Gastrocnemius medialis (tissue), 4 donors: ENCODE data around the gene TBL1XR1. TPM values are rescaled to one million over a fixed set of nuclear protein-coding genes. Genes with fewer than 3 reads are reported as not detected.

ENCODE experiments used
- ATAC-seq, 2 donors: fragments of 150-250 bp; one replicate each; pipeline ENCODE4 v1.9.1; 2016
- DNase-seq, 2 donors: peaks; one replicate each; pipeline ENCODE4 v3.0.0-alpha.2; 2019
- H3K27ac ChIP-seq, 4 donors: fragments of 200-600 bp; sonication (generic); 1 replicate in 1 of 4; 2 replicates in 3 of 4; pipeline ENCODE4 v1.5.1; 2016 to 2018; ENCODE audit warnings: mild to moderate bottlenecking in 2 of 4, moderate library complexity in 1 of 4
- H3K27me3 ChIP-seq, 3 donors: fragments of 200-600 bp; sonication (generic) in 2 of 3; 1 replicate in 1 of 3; 2 replicates in 2 of 3; pipeline versions ENCODE4 v1.5.1 to v1.6.0; 2016 to 2019; ENCODE audit warnings: mild to moderate bottlenecking in 1 of 3, moderate library complexity in 1 of 3
- H3K36me3 ChIP-seq, 2 donors: fragments of 200-600 bp; sonication (generic) in 1 of 2; one replicate each; pipeline ENCODE4 v1.5.1; 2017 to 2018
- H3K4me1 ChIP-seq, 2 donors: fragments of 200-600 bp; sonication (generic) in 1 of 2; one replicate each; pipeline ENCODE4 v1.5.1; 2016 to 2017; ENCODE audit warnings: mild to moderate bottlenecking in 2 of 2
- H3K4me3 ChIP-seq, 4 donors: fragments of 200-600 bp; sonication (generic) in 3 of 4; 1 replicate in 1 of 4; 2 replicates in 3 of 4; pipeline ENCODE4 v1.5.1; 2016 to 2019; ENCODE audit warnings: mild to moderate bottlenecking in 2 of 4
- H3K9me3 ChIP-seq, 3 donors: fragments of 200-600 bp; sonication (generic) in 2 of 3; 1 replicate in 1 of 3; 2 replicates in 2 of 3; pipeline ENCODE4 v1.5.1; 2016 to 2019
- POLR2A ChIP-seq, 2 donors: fragments of 450-650 bp; IDR thresholded peaks; one replicate each; pipeline ENCODE4 v1.6.1; 2017; ENCODE audit warnings: antibody characterized with exemption in 2 of 2, mild to moderate bottlenecking in 2 of 2, moderate library complexity in 2 of 2
- in situ Hi-C, 4 donors: fragments of 200-750 bp; cut with MboI; loops; one replicate each; pipeline versions ENCODE4 v1.15.0 to v1.8.0; 2017; ENCODE audit warnings: low sequenced_read_pairs in 4 of 4
- intact Hi-C: fragments of 100-400 bp; cut with DNase I; formaldehyde crosslinking; loops from one replicate; pipeline ENCODE4 v1.15.1; 2023; ENCODE audit warnings: low total_unique reads
- total RNA-seq, 4 donors: library from RNA; depleted of rRNA; stranded (reverse); fragments of >200 nt; gene quantifications; one replicate each; pipeline versions ENCODE4 v1.1.0 to v1.2.3, GENCODE V29; 2016
- TF ChIP-seq, protein P1 (sequence below), 5 experiments: fragments of 450-650 bp in 3 of 5; fragments of 200-600 bp in 2 of 5; sonication (generic) in 2 of 5; IDR thresholded peaks in 4 of 5; conservative IDR thresholded peaks in 1 of 5; 1 replicate in 4 of 5; 2 replicates in 1 of 5; pipeline ENCODE4 v1.5.1; 2016 to 2019; ENCODE audit warnings: antibody characterized with exemption in 5 of 5, mild to moderate bottlenecking in 3 of 5, moderate library complexity in 3 of 5

The TBL1XR1 gene
- total RNA-seq, 4 donors from 2014 or later = 35.9 to 77.8 (median 49.2) TPM

DNA sequence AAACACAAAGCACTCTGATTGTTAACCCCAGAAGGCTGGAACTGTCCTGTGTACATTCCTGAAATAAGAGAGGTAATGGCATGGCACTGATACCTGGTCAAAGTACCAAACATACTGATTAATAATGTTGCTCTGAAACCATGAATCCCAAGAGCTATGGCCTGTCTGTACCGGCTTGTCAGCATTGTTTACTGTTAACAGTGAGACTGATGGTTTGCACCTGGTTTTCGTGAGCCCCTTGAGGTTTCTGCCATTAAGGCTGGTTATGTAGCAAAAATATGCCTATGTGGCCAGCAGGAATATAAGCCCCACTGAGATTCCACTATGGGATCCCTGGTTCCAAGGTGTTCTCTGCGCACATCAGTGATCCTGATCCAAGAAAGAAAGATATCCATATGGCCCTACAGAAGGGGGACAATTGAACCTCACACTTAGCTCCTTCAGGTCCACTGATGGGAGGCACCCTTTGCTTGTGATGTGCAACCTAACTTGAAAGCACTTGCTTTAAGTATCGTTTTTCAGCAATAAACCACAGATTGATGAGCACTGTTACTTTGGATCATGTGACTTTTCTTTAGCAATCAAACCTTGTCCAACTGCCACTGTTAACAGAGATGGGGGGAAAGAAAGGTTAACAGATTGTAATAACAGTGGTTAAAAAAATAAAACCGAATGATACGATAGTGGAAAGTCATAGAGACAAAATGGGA is 65.2 kb downstream of the TBL1XR1 start:
- in situ Hi-C loops = no loop called here
- TF ChIP-seq, protein P1, sequence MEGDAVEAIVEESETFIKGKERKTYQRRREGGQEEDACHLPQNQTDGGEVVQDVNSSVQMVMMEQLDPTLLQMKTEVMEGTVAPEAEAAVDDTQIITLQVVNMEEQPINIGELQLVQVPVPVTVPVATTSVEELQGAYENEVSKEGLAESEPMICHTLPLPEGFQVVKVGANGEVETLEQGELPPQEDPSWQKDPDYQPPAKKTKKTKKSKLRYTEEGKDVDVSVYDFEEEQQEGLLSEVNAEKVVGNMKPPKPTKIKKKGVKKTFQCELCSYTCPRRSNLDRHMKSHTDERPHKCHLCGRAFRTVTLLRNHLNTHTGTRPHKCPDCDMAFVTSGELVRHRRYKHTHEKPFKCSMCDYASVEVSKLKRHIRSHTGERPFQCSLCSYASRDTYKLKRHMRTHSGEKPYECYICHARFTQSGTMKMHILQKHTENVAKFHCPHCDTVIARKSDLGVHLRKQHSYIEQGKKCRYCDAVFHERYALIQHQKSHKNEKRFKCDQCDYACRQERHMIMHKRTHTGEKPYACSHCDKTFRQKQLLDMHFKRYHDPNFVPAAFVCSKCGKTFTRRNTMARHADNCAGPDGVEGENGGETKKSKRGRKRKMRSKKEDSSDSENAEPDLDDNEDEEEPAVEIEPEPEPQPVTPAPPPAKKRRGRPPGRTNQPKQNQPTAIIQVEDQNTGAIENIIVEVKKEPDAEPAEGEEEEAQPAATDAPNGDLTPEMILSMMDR (IDR thresholded peaks at IDR 0.05 in 4 of 5, conservative IDR thresholded peaks at IDR 0.05 in 1 of 5) = no peak
- TF ChIP-seq POLR2A (IDR thresholded peaks at IDR 0.05) = no peak
- no peak for DNase-seq
- H3K36me3 ChIP-seq = no peaks in the 10 kb centered on the region
- ATAC-seq = no peak
- no peaks in the 10 kb centered on the region for H3K9me3 ChIP-seq
- H3K4me3 ChIP-seq = no peak overlapping the region
- peaks cover 33 to 51% of the 10 kb centered on the region in 2 donors for H3K4me1 ChIP-seq
- peak overlapping the region in 1 of 4 donors; percentile 1 for H3K27ac ChIP-seq
- no peaks in the 10 kb centered on the region for H3K27me3 ChIP-seq
- intact Hi-C loops = loop anchor here (5.0 kb wide), 2 partner anchors 65 to 230 kb away; partner anchors contain the start of gene TBL1XR1

DNA sequence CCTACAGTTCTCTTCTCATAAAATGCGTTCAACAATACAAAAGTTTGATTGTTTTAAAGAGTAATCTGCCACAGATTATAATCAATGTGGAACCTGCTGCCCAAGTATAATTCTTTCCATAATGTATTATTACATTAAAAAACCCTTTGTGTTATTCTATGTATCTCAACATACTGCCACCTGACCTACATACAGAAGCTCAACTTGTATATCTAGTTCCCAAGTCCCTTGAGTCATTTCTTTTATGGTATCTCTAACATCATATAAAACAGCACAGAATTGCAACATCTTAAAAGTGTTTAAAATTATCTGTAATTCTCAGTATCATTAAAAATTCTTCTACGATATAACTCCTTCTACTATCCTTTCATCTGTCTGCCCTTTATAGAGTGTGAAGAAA is 70.3 kb downstream of the TBL1XR1 start:
- Histone ChIP-seq H3K4me3 (no peak overlapping the region), H3K27me3 (no peaks in the 10 kb centered on the region), H3K36me3 (no peaks in the 10 kb centered on the region), H3K27ac (peak overlapping the region in 2 of 4 donors; percentile 36), H3K9me3 (no peaks in the 10 kb centered on the region), H3K4me1 (peaks cover 48 to 66% of the 10 kb centered on the region in 2 donors)
- in situ Hi-C loops (no loop called here), intact Hi-C loops (no loop called here)
- ATAC-seq (no peak), DNase-seq (no peak)
- TF ChIP-seq, protein P1 (IDR thresholded peaks at IDR 0.05 in 4 of 5, conservative IDR thresholded peaks at IDR 0.05 in 1 of 5) = no peak
- no peak for TF ChIP-seq POLR2A (IDR thresholded peaks at IDR 0.05)

DNA sequence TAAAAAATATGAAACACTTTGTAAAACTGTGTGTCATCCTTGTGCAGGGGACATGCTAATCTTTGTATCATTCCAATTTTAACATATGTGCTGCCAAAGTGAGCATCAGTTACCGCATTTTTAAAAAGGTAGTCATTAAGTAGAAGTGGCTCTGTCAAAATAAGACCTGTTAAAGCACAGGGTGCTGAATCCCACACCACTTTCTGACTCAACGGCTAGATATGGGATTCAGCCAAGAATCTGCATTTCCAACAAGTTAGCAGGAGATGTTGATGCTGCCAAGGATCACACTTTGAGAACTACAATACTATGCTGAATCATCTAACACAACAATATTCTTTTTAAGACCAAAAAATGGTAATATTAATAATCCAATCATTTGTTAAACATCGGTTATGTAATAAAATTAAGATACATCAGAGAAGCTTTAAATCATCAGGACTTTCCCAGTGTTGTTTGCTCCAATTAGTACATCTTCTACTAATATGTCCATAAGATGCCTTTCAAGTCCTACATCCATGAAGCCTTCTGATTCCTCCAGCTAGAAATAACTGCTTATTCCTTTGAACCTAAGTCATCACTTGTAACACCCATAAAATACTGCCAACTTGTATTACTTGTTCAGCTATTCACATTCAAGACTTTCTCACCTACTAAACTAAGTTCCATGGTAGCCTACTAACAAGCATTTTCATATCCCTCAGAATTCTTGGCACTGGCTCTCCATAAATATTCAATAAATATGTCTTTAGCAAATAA is 71.1 kb downstream of the TBL1XR1 start:
- H3K27me3 ChIP-seq = no peaks in the 10 kb centered on the region
- DNase-seq = no peak
- no peaks in the 10 kb centered on the region for H3K36me3 ChIP-seq
- in situ Hi-C loops (no loop called here), intact Hi-C loops (no loop called here)
- ATAC-seq = peak; percentile 41
- H3K4me1 ChIP-seq = peaks cover 42 to 72% of the 10 kb centered on the region in 2 donors
- peak overlapping the region in 3 of 4 donors; percentile 4 to 36 (median 11) for H3K27ac ChIP-seq
- no peak for TF ChIP-seq POLR2A (IDR thresholded peaks at IDR 0.05)
- TF ChIP-seq, protein P1 (IDR thresholded peaks at IDR 0.05 in 4 of 5, conservative IDR thresholded peaks at IDR 0.05 in 1 of 5) = no peak
- H3K4me3 ChIP-seq = no peak overlapping the region
- no peaks in the 10 kb centered on the region for H3K9me3 ChIP-seq

DNA sequence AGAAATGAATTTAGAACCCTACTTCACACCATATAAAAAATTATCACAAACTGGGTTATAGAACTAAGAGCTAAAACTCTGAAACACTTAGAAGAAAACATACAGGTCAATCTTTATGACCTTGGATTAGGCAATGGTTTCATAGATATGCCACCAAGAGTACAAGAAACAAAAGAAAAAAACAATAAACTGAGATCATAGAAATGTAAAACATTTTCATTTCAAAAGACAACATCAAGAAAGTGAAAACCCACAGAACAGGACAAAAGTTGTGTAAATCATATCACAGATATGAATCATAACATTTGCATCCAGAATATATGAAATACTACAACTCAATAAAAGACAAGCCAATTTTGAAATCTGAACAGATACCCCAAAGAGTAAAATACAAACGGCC is 72.4 kb downstream of the TBL1XR1 start:
- Histone ChIP-seq H3K27ac (no peak overlapping the region), H3K9me3 (no peaks in the 10 kb centered on the region), H3K4me3 (no peak overlapping the region), H3K36me3 (no peaks in the 10 kb centered on the region), H3K27me3 (no peaks in the 10 kb centered on the region), H3K4me1 (peaks cover 49 to 72% of the 10 kb centered on the region in 2 donors)
- ATAC-seq (no peak), DNase-seq (no peak)
- TF ChIP-seq, protein P1 (IDR thresholded peaks at IDR 0.05 in 4 of 5, conservative IDR thresholded peaks at IDR 0.05 in 1 of 5) = no peak
- no peak for TF ChIP-seq POLR2A (IDR thresholded peaks at IDR 0.05)
- intact Hi-C loops = no loop called here
- in situ Hi-C loops = no loop called here
